SK-N-SH (cell line): ENCODE measurements around the gene SST. TPM values are rescaled to one million over a fixed set of nuclear protein-coding genes. Genes with fewer than 3 reads are reported as not detected.

Source experiments
- CTCF ChIA-PET: fragments of 300-600, 350-600 bp; formaldehyde crosslinking; extraction: SDS; loops from one replicate; lab custom pipeline; 2021; lab: Yijun Ruan, JAX
- POLR2A ChIA-PET: fragments of 350-600 bp; sonication (Branson Sonifier 250); formaldehyde crosslinking; extraction: SDS; loops from one replicate; lab custom pipeline; 2020; ENCODE audit warnings: antibody characterized with exemption, inconsistent platforms; lab: Yijun Ruan, JAX
- DNase-seq: peaks from one replicate; pipeline ENCODE4 v3.0.0; 2012
- H2AFZ ChIP-seq: fragments of 200-600 bp; sonication (generic); 2 replicates; pipeline ENCODE4 v1.8.1; 2016; ENCODE audit warnings: antibody characterized with exemption, mild to moderate bottlenecking, low read depth
- H3F3A ChIP-seq: fragments of 200-600 bp; sonication (generic); replicated peaks from 2 replicates; pipeline ENCODE3; 2016; ENCODE audit warnings: antibody characterized with exemption, mild to moderate bottlenecking; ENCODE audit not compliant: insufficient read depth
- H3K27ac ChIP-seq, 2 experiments: fragments of 200-500 bp in 1 of 2; fragments of 200-600 bp in 1 of 2; sonication (Bioruptor generic) in 1 of 2; sonication (generic), shearing (Covaris generic) in 1 of 2; 2 replicates each; pipeline versions ENCODE4 v1.5.1 to v1.6.1; 2014 to 2016; ENCODE audit warnings: low read depth in 2 of 2, inconsistent platforms in 1 of 2, low read length in 1 of 2, mild to moderate bottlenecking in 1 of 2, mixed read lengths in 1 of 2
- H3K27me3 ChIP-seq: fragments of 200-600 bp; sonication (generic), shearing (Covaris generic); 2 replicates; pipeline ENCODE4 v1.6.1; 2016; ENCODE audit warnings: mixed run types; ENCODE audit not compliant: insufficient read depth
- H3K36me3 ChIP-seq, 2 experiments: fragments of 200-500 bp in 1 of 2; fragments of 200-600 bp in 1 of 2; sonication (Bioruptor generic) in 1 of 2; sonication (generic) in 1 of 2; replicated peaks in 1 of 2; 2 replicates each; pipeline versions ENCODE3 to v1.5.1; 2014 to 2016; ENCODE audit warnings: low read length in 1 of 2, mild to moderate bottlenecking in 1 of 2; ENCODE audit not compliant: insufficient read depth in 2 of 2, control insufficient read depth in 1 of 2
- H3K4me1 ChIP-seq, 2 experiments: fragments of 200-500 bp in 1 of 2; fragments of 200-600 bp in 1 of 2; sonication (Bioruptor generic) in 1 of 2; sonication (generic), shearing (Covaris generic) in 1 of 2; 2 replicates each; pipeline versions ENCODE4 v1.5.1 to v1.6.1; 2014 to 2016; ENCODE audit warnings: low read depth in 1 of 2, low read length in 1 of 2, mixed run types in 1 of 2; ENCODE audit not compliant: insufficient read depth in 2 of 2, control insufficient read depth in 1 of 2
- H3K4me2 ChIP-seq: fragments of 200-600 bp; sonication (generic), shearing (Covaris generic); 2 replicates; pipeline ENCODE4 v1.6.1; 2017; ENCODE audit warnings: mixed run types
- H3K4me3 ChIP-seq, 2 experiments: fragments of 200-500 bp in 1 of 2; fragments of 200-600 bp in 1 of 2; sonication (Bioruptor generic) in 1 of 2; sonication (generic), shearing (Covaris generic) in 1 of 2; 2 replicates each; pipeline versions ENCODE4 v1.5.1 to v1.8.1; 2014 to 2016; ENCODE audit warnings: low read depth in 2 of 2, inconsistent platforms in 1 of 2, low read length in 1 of 2, mild to moderate bottlenecking in 1 of 2, mixed read lengths in 1 of 2, moderate library complexity in 1 of 2
- H3K79me2 ChIP-seq: fragments of 200-600 bp; sonication (generic); 2 replicates; pipeline ENCODE4 v1.8.1; 2017; ENCODE audit warnings: mild to moderate bottlenecking; ENCODE audit not compliant: insufficient read depth
- H3K9ac ChIP-seq: fragments of 200-600 bp; sonication (generic); 2 replicates; pipeline ENCODE4 v1.6.1; 2017; ENCODE audit warnings: mixed run types
- H3K9me2 ChIP-seq: fragments of 200-600 bp; sonication (generic); 2 replicates; pipeline ENCODE4 v1.6.1; 2017; ENCODE audit warnings: mixed run types
- H3K9me3 ChIP-seq: fragments of 200-600 bp; sonication (generic); 2 replicates; pipeline ENCODE4 v1.6.1; 2017; ENCODE audit warnings: mixed run types, mild to moderate bottlenecking, moderate library complexity
- H4K20me1 ChIP-seq: fragments of 200-600 bp; sonication (generic); 2 replicates; pipeline ENCODE4 v1.6.1; 2017; ENCODE audit warnings: mild to moderate bottlenecking, mixed run types; ENCODE audit not compliant: insufficient read depth
- CHD2 ChIP-seq: fragments of 150-350 bp; IDR thresholded peaks from 2 replicates; pipeline ENCODE4 v1.6.1; 2018; ENCODE audit warnings: low read length; ENCODE audit not compliant: partially characterized antibody
- CTCF ChIP-seq: fragments of 200-600 bp; sonication (generic); IDR thresholded peaks from 2 replicates; pipeline ENCODE4 v1.6.1; 2017; ENCODE audit warnings: antibody characterized with exemption, mild to moderate bottlenecking, moderate library complexity
- EZH2phosphoT487 ChIP-seq: fragments of 200-600 bp; sonication (generic); IDR thresholded peaks from 2 replicates; pipeline ENCODE4 v1.6.1; 2017; ENCODE audit warnings: low read depth, mixed run types, mild to moderate bottlenecking, antibody characterized with exemption, moderate library complexity, borderline replicate concordance
- FOSL2 ChIP-seq: IDR thresholded peaks from 2 replicates; pipeline ENCODE4 v1.4.0; 2012; ENCODE audit warnings: low read depth, mild to moderate bottlenecking, moderate library complexity, borderline replicate concordance
- FOXJ3 ChIP-seq: sonication (generic); formaldehyde crosslinking; IDR thresholded peaks from 2 replicates; pipeline ENCODE4 v1.5.1; 2020; ENCODE audit warnings: mild to moderate bottlenecking, missing genetic modification reagents
- FOXM1 ChIP-seq: IDR thresholded peaks from 2 replicates; pipeline ENCODE4 v1.4.0; 2012; ENCODE audit warnings: low read depth, mild to moderate bottlenecking
- IRF3 ChIP-seq: fragments of 150-350 bp; IDR thresholded peaks from 2 replicates; pipeline ENCODE4 v1.6.1; 2016; ENCODE audit warnings: mild to moderate bottlenecking, low read depth, low read length
- MAX ChIP-seq: IDR thresholded peaks from 2 replicates; pipeline ENCODE4 v1.4.0; 2012; ENCODE audit warnings: low read depth
- MEF2A ChIP-seq: IDR thresholded peaks from 2 replicates; pipeline ENCODE4 v1.4.0; 2012; ENCODE audit warnings: low read depth, borderline replicate concordance
- MXI1 ChIP-seq: IDR thresholded peaks from 2 replicates; pipeline ENCODE4 v1.6.1; 2012; ENCODE audit warnings: mild to moderate bottlenecking, low read depth, low read length, improper control_type of control experiment
- NFIC ChIP-seq: IDR thresholded peaks from 2 replicates; pipeline ENCODE4 v1.4.0; 2012; ENCODE audit warnings: borderline replicate concordance
- NRF1 ChIP-seq: IDR thresholded peaks from 2 replicates; pipeline ENCODE4 v1.6.1; 2012; ENCODE audit warnings: low read depth, mild to moderate bottlenecking, low read length
- PBX3 ChIP-seq: IDR thresholded peaks from 2 replicates; pipeline ENCODE4; 2012
- SIN3A ChIP-seq: IDR thresholded peaks from 2 replicates; pipeline ENCODE4 v1.6.1; 2012; ENCODE audit warnings: low read depth, mild to moderate bottlenecking, low read length, moderate library complexity, borderline replicate concordance
- SMC3 ChIP-seq: IDR thresholded peaks from 2 replicates; pipeline ENCODE4 v1.6.1; 2012; ENCODE audit warnings: low read depth, low read length, improper control_type of control experiment
- TAF1 ChIP-seq: IDR thresholded peaks from 2 replicates; pipeline ENCODE4 v1.6.1; 2012; ENCODE audit warnings: low read depth, mild to moderate bottlenecking, low read length, moderate library complexity, borderline replicate concordance
- TCF12 ChIP-seq: IDR thresholded peaks from 2 replicates; pipeline ENCODE4 v1.4.0; 2012
- TEAD4 ChIP-seq: IDR thresholded peaks from 2 replicates; pipeline ENCODE4 v1.4.0; 2012; ENCODE audit warnings: mild to moderate bottlenecking, borderline replicate concordance; ENCODE audit not compliant: insufficient read depth
- USF1 ChIP-seq: IDR thresholded peaks from 2 replicates; pipeline ENCODE4 v1.4.0; 2012; ENCODE audit warnings: low read depth, borderline replicate concordance
- USF2 ChIP-seq: fragments of 150-350 bp; IDR thresholded peaks from 2 replicates; pipeline ENCODE4 v1.6.1; 2017; ENCODE audit warnings: antibody characterized with exemption, low read length, low read depth, borderline replicate concordance
- YY1 ChIP-seq: IDR thresholded peaks from 2 replicates; pipeline ENCODE4 v1.4.0; 2012; ENCODE audit warnings: low read depth, mild to moderate bottlenecking
- WGBS: methylation state at CpG from one replicate; pipeline ENCODE4 v1.1.6; 2017; ENCODE audit warnings: low lambda C conversion rate; 5-methylcytosine and 5-hydroxymethylcytosine counted together
- polyA plus RNA-seq, 3 experiments: library from polyadenylated mRNA; depleted of rRNA; stranded (reverse); fragments of >200 nt; gene quantifications; 2 replicates each; pipeline ENCODE4 v1.2.3, GENCODE V29; 2012

Gene SST
- polyA plus RNA-seq, 1 of the 3 experiments (the other 2 are of a cell fraction): not detected

- ChIA-PET POLR2A (no interaction called here), CTCF (interaction anchor here (1.4 kb wide), 1 partner anchor 354 kb away, joined by 5 read pairs; no protein-coding TSS in a partner anchor)
- H2AFZ ChIP-seq: no peak overlapping the region
- DNase-seq: no peak
- no peaks in the 10 kb centered on the region for H3F3A ChIP-seq
- no peaks in the 10 kb centered on the region for H3K9me2 ChIP-seq
- peaks cover 37% of the 10 kb centered on the region for H3K27me3 ChIP-seq
- no peak for TF ChIP-seq PBX3
- no peak for TF ChIP-seq MXI1
- TF ChIP-seq USF1: no peak
- TF ChIP-seq EZH2phosphoT487: no peak
- no peak for TF ChIP-seq TAF1
- no peak for TF ChIP-seq YY1
- TF ChIP-seq SMC3: no peak
- TF ChIP-seq FOXM1: no peak
- no peak for TF ChIP-seq MEF2A
- TF ChIP-seq NRF1: no peak
- TF ChIP-seq CHD2: no peak
- TF ChIP-seq MAX: no peak
- no peak overlapping the region for H3K27ac ChIP-seq
- H4K20me1 ChIP-seq: no peaks in the 10 kb centered on the region
- no peak overlapping the region for H3K4me2 ChIP-seq
- H3K9ac ChIP-seq: no peak overlapping the region
- WGBS: 0% methylated on average over 3 of the region's 3 CpGs
- H3K79me2 ChIP-seq: no peaks in the 10 kb centered on the region
- no peaks in the 10 kb centered on the region for H3K4me1 ChIP-seq
- H3K36me3 ChIP-seq: no peaks in the 10 kb centered on the region
- no peak overlapping the region for H3K4me3 ChIP-seq
- no peaks in the 10 kb centered on the region for H3K9me3 ChIP-seq
These were observed 2.8 kb upstream of the SST start for GRCh38 chr3:187673012-187673411.

- no peaks in the 10 kb centered on the region for H3F3A ChIP-seq
- no peaks in the 10 kb centered on the region for H4K20me1 ChIP-seq
- no peak for DNase-seq
- ChIA-PET CTCF (interaction anchor here (1.3 to 3.9 kb wide), 3 partner anchors 9 to 349 kb away, joined by 3 to 45 read pairs (median 11); no protein-coding TSS in a partner anchor), POLR2A (no interaction called here)
- no peak for TF ChIP-seq CHD2
- no peak for TF ChIP-seq SIN3A
- TF ChIP-seq SMC3: no peak
- TF ChIP-seq FOSL2: no peak
- TF ChIP-seq USF2: no peak
- TF ChIP-seq NFIC: no peak
- no peak for TF ChIP-seq TCF12
- no peak for TF ChIP-seq EZH2phosphoT487
- no peak for TF ChIP-seq MXI1
- TF ChIP-seq IRF3: no peak
- TF ChIP-seq NRF1: no peak
- no peak for TF ChIP-seq CTCF
- TF ChIP-seq FOXJ3: no peak
- no peak for TF ChIP-seq TAF1
- TF ChIP-seq TEAD4: no peak
- H3K9ac ChIP-seq: no peak overlapping the region
- no peaks in the 10 kb centered on the region for H3K9me3 ChIP-seq
- H2AFZ ChIP-seq: no peak overlapping the region
- H3K27me3 ChIP-seq: peaks cover 11% of the 10 kb centered on the region
- H3K4me2 ChIP-seq: no peak overlapping the region
- H3K36me3 ChIP-seq: no peaks in the 10 kb centered on the region
- no peaks in the 10 kb centered on the region for H3K79me2 ChIP-seq
- no peaks in the 10 kb centered on the region for H3K9me2 ChIP-seq
- H3K27ac ChIP-seq: no peak overlapping the region
- no peaks in the 10 kb centered on the region for H3K4me1 ChIP-seq
- H3K4me3 ChIP-seq: no peak overlapping the region
These were observed 2.7 kb downstream of the SST start for GRCh38 chr3:187667526-187667925.
